ENCODE results near the gene EN1.

- TF ChIP-seq CTCF (conservative IDR thresholded peaks at IDR 0.05) (no peak), ZFX (IDR thresholded peaks at IDR 0.05) (no peak)
Observed at GRCh38 chr2:118853129-118853640, 5.7 kb upstream of the EN1 start.

Measured in C4-2B (cell line).